Measurements from ENCODE around the gene TRMT1.
A peak's percentile ranks its signal among the peaks of the same experiment; 100 is the strongest.

Gene TRMT1

DNA sequence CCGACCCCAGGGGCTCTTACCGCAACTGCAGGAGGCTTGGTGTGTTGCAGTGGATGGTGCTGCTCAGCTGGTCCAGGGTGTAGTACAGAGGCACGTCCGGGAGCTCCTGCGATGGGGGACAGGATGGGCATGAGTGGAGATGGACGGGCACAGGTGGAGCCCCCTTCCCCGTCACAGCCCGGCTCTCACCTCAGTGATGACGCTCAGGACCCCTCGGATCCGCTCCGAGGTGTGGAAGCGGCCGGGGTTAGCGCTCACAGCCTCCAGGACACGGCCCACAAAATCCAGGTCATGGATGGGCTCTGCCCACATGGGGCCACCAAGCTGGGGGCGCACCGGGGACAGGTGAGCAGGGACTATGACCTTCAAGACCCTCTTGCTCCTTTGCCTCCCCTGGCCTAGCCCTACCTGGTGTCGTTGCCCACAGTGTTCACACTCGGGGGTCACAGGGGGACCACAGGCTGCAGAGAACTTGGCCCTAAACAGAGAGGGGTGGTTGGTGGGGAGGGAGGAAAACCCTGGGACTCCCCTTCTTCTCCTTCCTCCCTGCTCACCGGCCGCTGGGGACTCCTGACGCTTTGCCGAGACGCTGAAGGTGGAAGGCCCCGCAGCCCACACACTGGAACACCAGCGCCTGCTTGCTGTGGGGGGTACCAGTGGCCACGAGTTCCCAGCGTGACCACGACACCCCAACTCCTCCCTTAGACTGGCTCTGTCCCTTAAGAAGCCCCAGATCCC, 7.0 kb downstream of the TRMT1 start:
- Mint-ChIP-seq H3K27ac (no peak overlapping the region), H3K4me1 (ENCODE audit: low read depth) (peaks cover 4% of the 10 kb centered on the region), H3K36me3 (ENCODE audit: low read depth) (peaks cover 12% of the 10 kb centered on the region), H3K9me3 (no peaks in the 10 kb centered on the region), H3K4me3 (no peak overlapping the region), H3K27me3 (ENCODE audit: low read depth) (no peaks in the 10 kb centered on the region)
- no peak for DNase-seq (ENCODE audit: low spot score)

DNA sequence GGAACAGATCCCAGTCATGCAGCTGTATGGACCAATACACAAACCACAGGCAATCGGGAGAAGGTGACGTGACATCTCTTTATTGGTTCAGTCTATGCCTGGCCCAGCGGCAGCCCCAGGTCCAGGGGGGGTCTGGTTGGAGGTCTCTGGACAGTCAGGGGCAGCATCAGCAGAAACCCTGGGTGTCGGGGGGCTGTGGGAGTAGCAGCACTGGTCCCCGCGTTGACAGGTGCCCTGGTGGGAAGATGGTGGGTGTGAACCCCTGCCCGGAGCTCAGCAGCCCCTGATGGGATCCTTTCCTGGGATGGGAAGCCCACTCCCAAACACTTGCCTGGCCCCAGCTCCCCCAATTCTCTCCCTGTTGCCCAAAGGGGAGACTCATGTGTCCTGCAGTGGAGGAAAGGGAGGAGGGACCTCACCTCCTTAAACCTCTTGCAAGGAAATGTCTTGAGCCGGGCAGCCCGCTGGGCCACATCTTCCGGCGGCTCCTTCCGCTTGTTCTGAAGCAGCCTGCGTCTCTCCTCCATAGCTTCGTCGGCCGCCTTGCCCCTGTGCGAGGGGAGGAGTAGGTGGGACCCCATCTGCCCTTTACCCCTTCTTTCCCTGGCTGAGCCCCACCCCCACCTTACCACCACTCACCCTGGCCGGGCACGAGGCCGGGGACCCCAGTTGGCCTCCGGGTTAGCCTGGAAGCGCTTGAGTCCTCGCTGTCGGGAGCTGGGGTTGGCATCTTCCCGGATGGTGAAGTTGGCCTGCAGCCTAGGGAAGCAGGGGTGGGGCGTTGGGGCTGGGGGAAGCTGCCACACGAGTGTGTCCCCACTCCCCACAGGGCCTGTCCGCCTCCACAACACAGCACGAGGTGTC, 11.5 kb downstream of the TRMT1 start:
- Mint-ChIP-seq H3K4me3 (peak overlapping the region; percentile 91), H3K27ac (peak overlapping the region; percentile 93), H3K36me3 (ENCODE audit: low read depth) (peaks cover 15% of the 10 kb centered on the region), H3K27me3 (ENCODE audit: low read depth) (no peaks in the 10 kb centered on the region), H3K4me1 (ENCODE audit: low read depth) (peaks cover 23% of the 10 kb centered on the region), H3K9me3 (no peaks in the 10 kb centered on the region)
- peak; percentile 28 for DNase-seq (ENCODE audit: low spot score)

- peaks cover 28% of the 10 kb centered on the region for H3K4me1 Mint-ChIP-seq (ENCODE audit: low read depth)
- H3K36me3 Mint-ChIP-seq (ENCODE audit: low read depth): peaks cover 15% of the 10 kb centered on the region
- H3K27ac Mint-ChIP-seq: peak overlapping the region; percentile 93
- no peaks in the 10 kb centered on the region for H3K27me3 Mint-ChIP-seq (ENCODE audit: low read depth)
- peak; percentile 65 for DNase-seq (ENCODE audit: low spot score)
- no peaks in the 10 kb centered on the region for H3K9me3 Mint-ChIP-seq
- peak overlapping the region; percentile 91 for H3K4me3 Mint-ChIP-seq
Measured at GRCh38 chr19:13104360-13104847, 12.1 kb downstream of the TRMT1 start.

DNA sequence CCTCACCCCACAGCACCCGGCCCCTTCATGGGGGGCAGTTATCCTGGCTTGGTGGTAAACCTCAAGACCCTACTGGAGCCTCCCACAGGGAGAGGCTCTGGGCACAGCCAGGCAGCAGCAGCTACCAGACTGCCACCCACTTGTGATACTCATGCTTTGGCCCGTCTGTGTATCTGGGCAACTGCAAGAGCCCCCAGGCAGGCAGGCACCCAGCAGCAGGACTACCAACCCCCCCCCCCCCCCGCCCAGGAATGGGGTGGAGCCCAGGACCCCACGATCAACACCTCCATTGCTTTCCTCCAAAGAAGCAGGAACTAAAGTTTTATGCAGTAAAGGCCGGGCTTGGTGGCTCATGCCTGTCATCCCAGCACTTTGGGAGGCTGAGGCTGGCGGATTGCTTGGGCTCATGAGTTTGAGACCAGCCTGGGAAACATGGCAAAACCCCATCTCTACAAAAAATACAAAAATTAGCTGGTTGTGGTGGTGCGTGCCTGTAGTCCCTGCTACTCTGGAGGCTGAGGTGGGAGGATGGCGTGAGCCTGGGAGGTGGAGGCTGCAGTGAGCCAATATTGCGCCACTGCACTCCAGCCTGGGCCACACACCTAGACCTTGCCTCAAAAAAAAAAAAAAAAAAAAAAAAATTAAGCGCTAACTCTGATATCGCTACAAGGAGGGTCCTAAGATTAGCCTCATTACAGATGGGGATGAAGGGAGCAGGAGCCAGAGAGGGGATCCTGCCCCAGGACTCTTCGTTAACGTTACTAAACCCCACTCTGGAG, 12.8 kb downstream of the TRMT1 start:
- peak overlapping the region; percentile 20 for H3K27ac Mint-ChIP-seq
- peaks cover 15% of the 10 kb centered on the region for H3K36me3 Mint-ChIP-seq (ENCODE audit: low read depth)
- DNase-seq (ENCODE audit: low spot score): no peak
- no peaks in the 10 kb centered on the region for H3K27me3 Mint-ChIP-seq (ENCODE audit: low read depth)
- H3K4me3 Mint-ChIP-seq: peak overlapping the region; percentile 91
- peaks cover 31% of the 10 kb centered on the region for H3K4me1 Mint-ChIP-seq (ENCODE audit: low read depth)
- no peaks in the 10 kb centered on the region for H3K9me3 Mint-ChIP-seq

- peak within 1 kb of the TSS; percentile 74 for H3K4me3 Mint-ChIP-seq
- H3K27me3 Mint-ChIP-seq (ENCODE audit: low read depth): peaks cover 6% of the 10 kb centered on the region
- no peak for DNase-seq (ENCODE audit: low spot score)
- H3K27ac Mint-ChIP-seq: peak within 1 kb of the TSS; percentile 2
- peaks cover 36% of the 10 kb centered on the region for H3K4me1 Mint-ChIP-seq (ENCODE audit: low read depth)
- peaks cover 15% of the 10 kb centered on the region for H3K36me3 Mint-ChIP-seq (ENCODE audit: low read depth)
- H3K9me3 Mint-ChIP-seq: no peaks in the 10 kb centered on the region
Measured at GRCh38 chr19:13102666-13103580, 13.6 kb downstream of the TRMT1 start, which contains the start of gene LYL1. TSS of gene LYL1 (minus strand) at chr19:13102858. CDS start at chr19:13101171, 1,687 bp downstream.

DNA sequence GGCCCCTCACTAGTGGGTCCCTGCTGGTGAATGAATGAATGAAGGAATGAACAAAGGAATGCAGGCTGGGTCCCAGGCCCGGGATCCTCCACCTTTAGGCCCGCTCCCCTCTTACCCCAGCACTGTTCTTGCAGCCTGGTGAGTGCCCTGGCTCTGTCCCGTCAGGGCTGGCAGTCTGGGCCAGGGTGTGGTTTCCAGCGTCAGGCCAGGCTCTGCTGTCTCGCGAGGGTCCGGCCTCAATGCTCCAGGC, 14.2 kb downstream of the TRMT1 start:
- peak overlapping the region; percentile 74 for H3K4me3 Mint-ChIP-seq
- H3K36me3 Mint-ChIP-seq (ENCODE audit: low read depth): peaks cover 11% of the 10 kb centered on the region
- no peak overlapping the region for H3K27ac Mint-ChIP-seq
- DNase-seq (ENCODE audit: low spot score): no peak
- H3K9me3 Mint-ChIP-seq: no peaks in the 10 kb centered on the region
- peaks cover 36% of the 10 kb centered on the region for H3K4me1 Mint-ChIP-seq (ENCODE audit: low read depth)
- H3K27me3 Mint-ChIP-seq (ENCODE audit: low read depth): peaks cover 6% of the 10 kb centered on the region

DNA sequence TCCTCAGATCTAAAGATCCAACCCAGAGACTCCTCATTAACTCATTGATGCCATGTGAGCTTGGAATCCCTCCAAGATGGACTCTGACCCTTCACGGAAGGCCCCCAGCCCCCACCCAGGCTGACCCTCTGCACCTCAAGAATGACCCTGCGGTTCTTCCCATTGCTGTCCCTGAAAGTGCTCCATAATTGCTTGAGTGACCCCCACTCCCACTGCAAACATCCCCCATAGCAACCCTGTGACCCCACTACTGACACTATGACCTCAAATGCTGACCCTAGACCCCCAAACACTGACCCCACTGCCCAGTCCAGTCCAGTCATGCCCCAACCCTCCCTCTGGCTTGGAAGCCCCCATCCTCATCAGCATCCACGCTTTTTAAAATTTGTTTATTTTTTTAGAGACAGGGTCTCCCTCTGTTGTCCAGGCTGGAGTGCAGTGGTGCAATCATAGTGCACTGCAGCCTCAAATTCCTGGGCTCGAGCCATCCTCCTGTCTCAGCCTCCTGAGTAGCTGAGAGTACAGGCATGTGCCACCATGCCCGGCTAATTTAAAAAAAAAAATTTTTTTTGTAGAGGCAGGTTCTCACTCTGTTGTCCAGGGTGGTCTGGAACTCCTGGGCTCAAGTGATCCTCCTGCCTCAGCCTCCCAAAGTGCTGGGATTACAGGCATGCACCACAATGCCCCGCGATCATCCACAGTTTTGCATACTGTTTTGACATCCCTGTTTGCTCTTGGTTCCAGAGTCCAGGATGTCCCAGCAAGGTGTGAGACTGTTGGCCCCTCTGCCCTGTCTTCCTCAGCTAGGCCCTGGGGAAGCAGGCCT, 14.7 kb downstream of the TRMT1 start:
- peaks cover 12% of the 10 kb centered on the region for H3K36me3 Mint-ChIP-seq (ENCODE audit: low read depth)
- H3K4me3 Mint-ChIP-seq: peak overlapping the region; percentile 74
- peak overlapping the region; percentile 2 for H3K27ac Mint-ChIP-seq
- peaks cover 39% of the 10 kb centered on the region for H3K4me1 Mint-ChIP-seq (ENCODE audit: low read depth)
- no peaks in the 10 kb centered on the region for H3K9me3 Mint-ChIP-seq
- H3K27me3 Mint-ChIP-seq (ENCODE audit: low read depth): peaks cover 9% of the 10 kb centered on the region
- DNase-seq (ENCODE audit: low spot score): no peak

- Mint-ChIP-seq H3K4me1 (ENCODE audit: low read depth) (peaks cover 41% of the 10 kb centered on the region), H3K27me3 (ENCODE audit: low read depth) (peaks cover 13% of the 10 kb centered on the region), H3K4me3 (peak overlapping the region; percentile 74), H3K9me3 (no peaks in the 10 kb centered on the region), H3K36me3 (ENCODE audit: low read depth) (peaks cover 12% of the 10 kb centered on the region), H3K27ac (peak overlapping the region; percentile 2)
- no peak for DNase-seq (ENCODE audit: low spot score)
Measured at GRCh38 chr19:13100841-13101589, 15.5 kb downstream of the TRMT1 start.

GRCh38 chr19:13100031-13100588, 16.4 kb downstream of the TRMT1 start:
- H3K4me1 Mint-ChIP-seq (ENCODE audit: low read depth): peaks cover 44% of the 10 kb centered on the region
- DNase-seq (ENCODE audit: low spot score): peak; percentile 78

GRCh38 chr19:13099073-13099999, 17.2 kb downstream of the TRMT1 start:
- Mint-ChIP-seq H3K4me1 (ENCODE audit: low read depth) (peaks cover 46% of the 10 kb centered on the region), H3K27ac (peak overlapping the region; percentile 93), H3K27me3 (ENCODE audit: low read depth) (peaks cover 21% of the 10 kb centered on the region), H3K9me3 (no peaks in the 10 kb centered on the region), H3K36me3 (ENCODE audit: low read depth) (peaks cover 9% of the 10 kb centered on the region), H3K4me3 (peak overlapping the region; percentile 86)
- DNase-seq (ENCODE audit: low spot score): peak; percentile 81

More at GRCh38 chr19:13100031-13100588, 16.4 kb downstream of the TRMT1 start:
- peaks cover 17% of the 10 kb centered on the region for H3K27me3 Mint-ChIP-seq (ENCODE audit: low read depth)
- H3K27ac Mint-ChIP-seq: peak overlapping the region; percentile 89
- peak overlapping the region; percentile 68 for H3K4me3 Mint-ChIP-seq
- peaks cover 12% of the 10 kb centered on the region for H3K36me3 Mint-ChIP-seq (ENCODE audit: low read depth)
- H3K9me3 Mint-ChIP-seq: no peaks in the 10 kb centered on the region

Data from T-helper 2 cell treated with Interferon-gamma antibody and Interleukin-4, amounts not matched to agents 5 μg/mL and 100 μg/mL, for 36 hours (primary cell).